ENCODE measurements around the gene USP2.

GRCh38 chr11:119375337-119376196 is 5.9 kb downstream of the USP2 start:
- TF ChIP-seq CTCF (IDR thresholded peaks at IDR 0.05; ENCODE audit: control extremely low read depth in 1 of 3, insufficient read depth in 1 of 3, low read depth in 1 of 3, low read length in 3 of 3) (no peak), POLR2A (IDR thresholded peaks at IDR 0.05; ENCODE audit: control extremely low read depth in 1 of 2, low read depth in 2 of 2, low read length in 2 of 2) (no peak), TAF1 (IDR thresholded peaks at IDR 0.05; ENCODE audit: low read depth, low read length) (no peak), MAX (IDR thresholded peaks at IDR 0.05) (no peak), JUND (IDR thresholded peaks at IDR 0.05; ENCODE audit: low read length) (no peak), CEBPB (IDR thresholded peaks at IDR 0.05; ENCODE audit: low read depth, low read length) (no peak), SIN3A (conservative IDR thresholded peaks at IDR 0.05 in 1 of 2, IDR thresholded peaks at IDR 0.05 in 1 of 2; ENCODE audit: low read depth in 1 of 2, low read length in 2 of 2) (no peak), SP2 (IDR thresholded peaks at IDR 0.05; ENCODE audit: low read length) (no peak), SRF (IDR thresholded peaks at IDR 0.05; ENCODE audit: low read depth, low read length) (no peak), ATF2 (IDR thresholded peaks at IDR 0.05; ENCODE audit: low read length) (no peak)
